ENCODE data around the gene MAPK8IP1.
"Not testable (repeated sequence)": the region's sequence is repeated elsewhere in the genome, so short reads cannot be mapped to it uniquely, and the experiment has no call there.

Gene MAPK8IP1

GRCh38 chr11:45885274-45885920 is at the start of gene MAPK8IP1:
Gene MAPK8IP1 (plus strand): TSS chr11:45885651. CDS start chr11:45885821, 170 bp downstream.
- peak; percentile 35 to 45 for DNase-seq

- no peak for DNase-seq
Observed at GRCh38 chr11:45839204-45839603, 46.2 kb upstream of the MAPK8IP1 start.

- DNase-seq: not testable (repeated sequence)
Observed at GRCh38 chr11:45840251-45840650, 45.2 kb upstream of the MAPK8IP1 start.

GRCh38 chr11:45843158-45843924 is 42.1 kb upstream of the MAPK8IP1 start:
- DNase-seq: peak; percentile 85 to 87

GRCh38 chr11:45844822-45845578 is 40.5 kb upstream of the MAPK8IP1 start:
- DNase-seq: no peak

GRCh38 chr11:45846174-45846675 is 39.2 kb upstream of the MAPK8IP1 start:
- DNase-seq: no peak

GRCh38 chr11:45846974-45847910 is 38.2 kb upstream of the MAPK8IP1 start, which contains the start of gene CRY2:
Gene CRY2 (plus strand): TSS chr11:45847475. CDS start chr11:45847491, 16 bp downstream.
- peak; percentile 99 for DNase-seq

GRCh38 chr11:45847911-45848316 is 37.5 kb upstream of the MAPK8IP1 start:
- peak; percentile 22 to 33 for DNase-seq

GRCh38 chr11:45848654-45849081 is 36.8 kb upstream of the MAPK8IP1 start:
- DNase-seq: no peak

- no peak for DNase-seq
Observed at GRCh38 chr11:45850446-45850845, 35.0 kb upstream of the MAPK8IP1 start.

GRCh38 chr11:45851228-45851627 is 34.2 kb upstream of the MAPK8IP1 start:
- no peak for DNase-seq

- DNase-seq: no peak
Observed at GRCh38 chr11:45852018-45852711, 33.3 kb upstream of the MAPK8IP1 start.

GRCh38 chr11:45852712-45853101 is 32.7 kb upstream of the MAPK8IP1 start:
- no peak for DNase-seq

GRCh38 chr11:45853332-45854219 is 31.9 kb upstream of the MAPK8IP1 start:
- DNase-seq: no peak

- DNase-seq: no peak
Observed at GRCh38 chr11:45855308-45855707, 30.1 kb upstream of the MAPK8IP1 start.

GRCh38 chr11:45856044-45856468 is 29.4 kb upstream of the MAPK8IP1 start:
- no peak for DNase-seq

- no peak for DNase-seq
Observed at GRCh38 chr11:45857961-45858474, 27.4 kb upstream of the MAPK8IP1 start.

- no peak for DNase-seq
Observed at GRCh38 chr11:45858751-45859398, 26.6 kb upstream of the MAPK8IP1 start.

GRCh38 chr11:45859661-45860140 is 25.8 kb upstream of the MAPK8IP1 start:
- no peak for DNase-seq
